HCEC 1CT (cell line): ENCODE data around the gene WNT7A.

ENCODE experiments used
- DNase-seq: peaks from one replicate; pipeline ENCODE4 v3.0.0-alpha.2; 2017

The WNT7A gene

DNA sequence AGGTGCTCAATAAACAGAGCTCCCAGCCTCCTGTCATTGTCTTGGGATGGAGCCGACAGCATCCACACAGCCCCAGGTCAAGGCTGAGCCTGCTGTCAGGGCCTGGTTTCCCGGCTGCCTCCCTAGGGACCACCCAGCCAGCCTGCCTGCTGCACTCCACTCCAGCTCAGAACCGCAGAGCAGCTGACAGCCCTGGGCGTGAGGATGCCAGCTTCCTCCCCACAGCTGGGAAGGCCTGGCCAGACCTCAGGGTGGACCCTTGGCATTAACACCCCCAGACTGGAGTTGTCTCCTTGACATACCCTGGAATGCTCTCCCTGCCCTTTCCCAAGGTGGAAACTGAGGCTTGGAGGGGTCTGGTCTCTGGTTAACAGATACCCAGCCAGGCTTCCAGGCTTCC is 112.0 kb downstream of the WNT7A start:
- DNase-seq: no peak

DNA sequence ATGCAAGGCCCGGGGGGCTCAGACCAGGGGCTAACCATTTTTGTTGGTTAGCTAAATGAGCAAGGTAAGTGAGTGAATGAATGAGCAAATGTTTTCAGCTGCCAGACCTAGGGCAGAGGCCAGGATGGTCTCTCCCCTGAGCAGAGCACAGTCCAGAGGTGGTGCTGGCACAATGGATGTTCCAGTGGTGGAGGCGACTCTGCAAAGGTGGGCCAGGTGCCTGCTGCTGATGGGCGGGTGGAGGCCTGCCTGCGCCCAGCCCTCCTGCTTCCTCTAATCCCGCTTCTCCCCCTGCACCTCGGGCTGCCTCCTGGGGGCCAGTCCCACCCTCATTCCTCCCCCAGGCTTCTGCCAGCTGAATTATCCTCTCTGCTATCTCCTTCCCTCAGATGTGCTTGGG is 112.8 kb downstream of the WNT7A start:
- no peak for DNase-seq
